SK-N-DZ (cell line): ENCODE data around the gene KCNIP1.
A peak's percentile ranks its signal among the peaks of the same experiment; 100 is the strongest.

Source experiments
- DNase-seq: peaks from one replicate; pipeline ENCODE4 v3.0.0-alpha.2; 2015; ENCODE audit warnings: low spot score

Gene KCNIP1

DNA sequence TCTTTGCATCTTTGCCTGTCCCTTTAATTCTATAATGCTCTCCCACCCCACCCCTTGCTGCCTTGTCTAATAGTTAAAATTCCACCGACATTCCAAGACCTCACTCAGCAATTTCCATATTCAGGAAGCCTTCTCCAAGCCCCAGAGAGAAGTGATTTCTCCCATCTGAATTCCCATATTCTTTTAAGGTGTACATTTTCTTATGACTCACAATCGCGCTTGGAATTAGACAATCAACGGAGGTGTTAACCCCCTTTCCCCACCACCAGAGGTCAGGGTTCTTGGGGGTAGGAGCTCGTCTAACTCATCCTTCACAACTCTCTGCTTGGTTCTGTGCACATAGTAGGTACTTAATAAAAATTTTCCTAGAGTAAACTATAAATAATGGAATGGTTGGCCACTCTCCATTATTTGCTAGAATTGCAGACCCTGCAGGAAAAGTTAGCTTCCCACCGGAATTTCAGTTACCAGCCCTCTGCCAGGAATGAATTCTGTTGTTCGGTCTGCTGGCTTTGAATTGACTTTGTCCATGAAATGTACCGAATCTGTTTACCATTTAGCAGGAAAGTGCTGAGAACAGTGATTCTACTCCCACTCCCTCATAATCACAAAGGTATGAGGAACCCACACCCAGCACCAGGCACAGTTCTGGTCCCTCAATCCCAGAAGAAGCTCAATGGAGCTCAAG, 5.0 kb downstream of the KCNIP1 start:
- DNase-seq, result no peak

DNA sequence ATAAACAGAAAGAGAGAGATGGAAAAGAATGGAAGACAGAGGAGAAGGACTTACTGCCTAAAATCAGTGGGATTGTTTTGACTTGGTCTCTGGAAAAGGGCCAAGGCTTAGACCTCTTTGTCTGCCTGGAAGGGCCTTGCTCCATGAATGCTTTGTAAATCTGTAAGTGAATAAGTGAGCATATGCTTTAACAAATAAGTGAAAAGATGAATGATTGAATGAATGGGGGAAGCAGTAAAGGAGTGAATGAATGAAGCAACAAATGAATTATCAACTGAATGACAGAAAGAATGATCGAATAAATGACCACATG, 5.5 kb downstream of the KCNIP1 start:
- no peak for DNase-seq

- no peak for DNase-seq
Observed at GRCh38 chr5:170510126-170510525, 6.3 kb downstream of the KCNIP1 start.

DNA sequence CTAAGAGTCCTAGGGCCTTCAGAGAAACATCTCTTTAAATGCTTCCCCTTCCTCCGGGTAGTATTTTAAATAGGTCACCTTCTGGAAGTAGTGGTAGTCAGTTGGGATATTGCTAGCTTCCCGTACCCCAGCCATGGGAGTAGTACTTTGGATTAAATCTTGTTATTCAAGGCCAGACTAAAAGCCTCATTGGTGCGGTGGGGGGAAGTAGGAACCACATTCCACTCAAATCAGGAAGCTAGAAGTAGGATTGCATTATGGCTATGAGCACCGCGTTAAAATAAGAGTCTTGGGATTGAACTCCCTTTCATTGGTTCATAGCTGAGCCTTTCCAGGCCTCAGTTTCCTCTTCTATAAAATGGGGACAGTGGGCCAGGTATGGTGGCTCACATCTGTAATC, 6.7 kb downstream of the KCNIP1 start:
- DNase-seq, result no peak

DNA sequence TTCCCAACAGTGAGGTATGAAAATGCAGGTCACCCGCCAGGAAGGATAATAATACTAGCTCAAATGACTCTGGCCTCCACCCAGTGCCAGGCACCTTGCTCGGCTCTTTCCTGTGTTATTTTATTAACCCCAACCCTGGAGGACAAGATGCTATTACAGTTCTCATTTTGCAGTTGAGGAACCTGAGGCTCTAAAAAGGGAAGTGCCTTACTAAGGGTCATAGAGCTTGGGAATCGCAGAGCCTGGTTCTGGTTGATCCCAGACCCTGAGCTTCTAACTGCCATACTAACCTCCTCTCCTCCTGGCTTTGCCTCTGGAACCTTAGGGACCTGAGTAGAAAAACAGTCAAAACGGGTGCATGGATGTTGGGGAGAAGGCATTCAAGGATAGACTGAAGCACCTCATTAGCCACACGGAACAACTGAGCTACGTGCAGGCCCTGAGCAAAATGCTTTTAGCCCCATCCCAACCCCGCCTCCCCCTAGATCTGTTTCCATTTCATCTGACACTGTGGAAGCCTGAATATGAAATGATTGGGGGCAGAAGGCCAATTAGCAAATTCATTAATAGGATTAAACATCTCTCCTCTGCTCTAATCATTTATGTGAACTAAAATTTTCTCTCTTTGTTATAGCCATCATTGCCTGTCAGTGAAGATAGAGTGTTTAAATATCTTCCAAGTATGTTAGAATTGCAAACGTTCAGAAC, 7.9 kb downstream of the KCNIP1 start:
- no peak for DNase-seq

- DNase-seq, result no peak
Observed at GRCh38 chr5:170513856-170514525, 10.2 kb downstream of the KCNIP1 start.

DNA sequence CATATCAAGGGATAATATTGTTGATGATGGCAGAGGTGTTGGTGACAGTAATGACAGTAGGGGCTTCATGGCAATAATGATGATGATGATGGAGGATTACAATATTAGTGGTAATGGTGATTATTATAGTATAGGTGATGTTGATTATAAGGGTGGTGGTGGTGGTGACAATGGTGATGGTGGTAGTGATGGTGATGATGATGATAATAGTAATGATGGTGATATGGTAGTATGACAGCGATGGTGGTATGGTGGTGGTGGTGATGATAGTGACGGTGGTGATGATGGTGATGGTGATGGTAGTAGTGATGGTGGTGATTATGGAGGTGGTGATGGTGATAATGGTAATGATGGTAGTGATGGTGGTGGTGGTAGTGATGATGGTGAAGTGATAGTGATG, 13.6 kb downstream of the KCNIP1 start:
- DNase-seq, result no peak

GRCh38 chr5:170518277-170518676, 14.5 kb downstream of the KCNIP1 start:
- DNase-seq, result no peak

GRCh38 chr5:170519549-170519948, 15.7 kb downstream of the KCNIP1 start:
- DNase-seq, result no peak

DNA sequence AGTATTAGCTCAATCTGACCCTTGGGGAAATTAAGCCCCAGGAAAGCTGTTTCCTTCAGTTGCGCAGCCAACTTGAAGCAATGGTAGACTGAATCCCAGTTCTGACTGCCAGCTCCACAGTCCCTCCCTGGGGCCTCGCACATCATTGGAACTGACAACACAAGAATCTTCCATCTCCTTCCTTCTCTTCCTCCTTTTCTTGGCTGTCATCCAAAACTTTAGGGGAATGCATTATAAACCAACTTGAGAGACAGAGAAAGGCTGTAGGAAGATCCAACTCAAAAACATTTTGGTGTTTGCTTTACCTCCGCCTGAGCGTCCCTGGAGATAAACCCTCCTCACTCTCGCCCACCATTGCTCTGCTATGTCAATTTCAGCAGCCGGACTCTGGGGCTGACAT, 16.6 kb downstream of the KCNIP1 start:
- DNase-seq, result no peak

GRCh38 chr5:170522211-170523141, 18.7 kb downstream of the KCNIP1 start:
- peak; percentile 83 for DNase-seq

DNA sequence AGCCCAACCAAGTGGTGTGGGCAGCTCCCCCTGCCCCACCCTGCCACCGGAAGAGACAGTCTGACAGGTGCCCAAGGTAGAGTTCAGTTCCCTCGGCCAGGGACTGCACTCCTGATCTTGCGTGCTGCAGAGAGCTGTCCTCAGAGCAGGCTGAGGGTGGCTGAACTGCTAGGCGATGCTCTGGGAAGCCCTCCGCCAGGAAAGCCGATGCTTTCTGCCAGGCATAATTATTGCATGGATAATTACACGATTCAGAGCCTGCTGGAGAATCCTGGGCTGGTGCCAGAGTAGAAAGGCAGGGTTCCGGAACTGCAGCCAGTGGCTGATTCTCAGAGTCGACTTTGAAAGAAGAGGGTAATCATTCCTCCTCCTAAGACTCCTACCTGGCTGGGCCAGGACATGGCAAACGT, 19.3 kb downstream of the KCNIP1 start:
- no peak for DNase-seq

DNA sequence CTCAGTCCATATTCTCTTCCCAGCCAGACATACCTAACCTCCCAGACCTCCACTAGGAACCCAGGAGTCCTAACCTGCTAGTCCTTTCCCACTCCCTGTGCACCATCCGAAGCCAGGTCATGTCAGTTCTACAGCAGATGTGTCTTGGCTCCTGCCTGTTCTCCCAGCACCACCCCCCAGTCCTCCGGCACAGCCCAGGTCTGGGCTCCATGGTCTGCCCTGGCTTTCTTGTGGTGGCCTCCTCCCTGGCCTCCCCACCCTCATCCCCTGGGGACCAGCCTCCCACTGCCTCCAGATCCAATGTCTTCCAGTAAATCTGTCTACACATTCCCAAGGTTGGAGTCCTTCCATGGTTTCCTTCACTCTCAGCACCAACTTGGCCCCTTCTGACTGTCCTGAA, 20.0 kb downstream of the KCNIP1 start:
- DNase-seq, result no peak

GRCh38 chr5:170524576-170524975, 20.8 kb downstream of the KCNIP1 start:
- no peak for DNase-seq

- DNase-seq, result no peak
Observed at GRCh38 chr5:170525470-170526211, 21.8 kb downstream of the KCNIP1 start.

- no peak for DNase-seq
Observed at GRCh38 chr5:170527991-170528390, 24.2 kb downstream of the KCNIP1 start.

- DNase-seq, result no peak
Observed at GRCh38 chr5:170528976-170529375, 25.2 kb downstream of the KCNIP1 start.

DNA sequence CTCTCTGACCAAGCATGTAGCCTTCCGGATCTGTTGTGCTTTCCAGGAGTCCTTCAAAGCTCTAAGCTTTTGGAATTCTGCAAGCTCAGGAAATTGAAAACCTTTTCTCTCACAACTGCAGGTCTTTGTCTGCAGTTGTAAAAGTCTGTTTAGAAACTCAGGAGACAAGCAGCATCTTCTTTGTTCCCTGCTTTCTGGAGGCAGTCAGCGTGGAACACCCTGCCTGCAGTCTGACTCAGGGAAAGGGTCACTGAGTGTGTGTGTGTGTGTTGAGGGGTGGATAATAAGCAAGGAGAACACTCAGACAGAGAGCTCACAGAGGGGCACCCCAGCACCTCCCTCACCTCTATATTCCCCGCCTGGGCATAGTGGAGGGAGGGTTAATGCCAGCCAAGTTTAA, 29.1 kb downstream of the KCNIP1 start:
- DNase-seq, result no peak

DNA sequence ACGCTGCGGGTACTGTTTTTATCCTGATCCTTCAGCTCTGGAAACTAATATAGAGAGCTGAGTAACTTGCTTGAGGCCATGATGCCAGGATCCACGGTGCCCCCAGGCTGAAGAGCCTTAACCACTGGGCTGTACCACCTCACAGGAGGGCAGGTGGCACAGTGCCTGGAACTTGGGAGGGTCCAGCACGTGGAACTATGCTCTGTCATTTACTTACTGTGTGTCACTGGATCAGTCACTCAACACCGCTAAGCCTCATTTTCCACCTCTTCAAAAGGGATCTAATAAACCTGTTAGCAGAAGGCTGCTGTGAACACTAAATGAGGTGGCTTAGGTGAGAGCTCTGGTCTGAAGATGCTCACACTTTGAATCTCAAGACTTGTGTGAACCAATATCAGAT, 29.6 kb downstream of the KCNIP1 start:
- DNase-seq, result no peak

DNA sequence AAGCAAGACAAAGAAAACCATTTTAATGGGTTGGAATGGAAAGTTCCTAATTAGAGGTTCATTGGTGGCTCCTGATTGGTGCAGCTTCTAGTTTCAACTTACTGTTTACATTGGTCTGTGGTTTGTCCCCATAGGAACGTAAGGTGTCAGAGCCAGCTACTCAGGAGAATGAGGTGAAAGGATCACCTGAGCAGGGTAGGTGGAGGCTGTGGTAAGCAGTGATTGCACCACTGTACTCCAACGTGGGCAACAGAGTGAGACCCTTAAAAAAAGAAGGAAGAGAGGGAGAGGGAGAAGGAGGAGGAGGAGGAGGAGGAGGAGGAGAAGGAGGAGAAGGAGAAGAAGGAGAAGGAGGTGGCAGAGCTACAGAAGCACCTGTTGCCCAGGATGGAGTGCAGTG, 30.4 kb downstream of the KCNIP1 start:
- no peak for DNase-seq

DNA sequence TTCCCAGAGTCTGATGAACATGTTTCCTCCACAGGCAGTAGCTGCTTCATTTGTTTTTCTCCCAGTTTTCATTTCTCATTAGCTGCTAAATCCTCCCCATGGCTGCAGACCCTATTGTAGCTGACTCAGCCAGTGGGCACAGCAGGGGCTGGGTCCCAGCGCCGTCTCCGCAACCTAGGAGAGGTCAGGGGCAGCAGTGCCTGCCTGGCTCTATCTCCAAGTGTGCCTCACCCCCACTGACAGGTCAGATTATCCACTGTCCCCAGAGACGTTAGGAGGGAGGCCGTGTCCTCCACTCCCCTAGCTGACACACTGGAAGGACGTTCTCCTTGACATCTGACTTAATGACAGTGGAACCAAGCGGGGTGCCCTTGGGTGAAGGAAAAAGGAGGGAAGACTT, 31.1 kb downstream of the KCNIP1 start:
- no peak for DNase-seq
